Amniotic epithelial cell (primary cell): ENCODE data around the gene MINAR1.
A peak's percentile ranks its signal among the peaks of the same experiment; 100 is the strongest.

ENCODE experiments used
- DNase-seq: peaks from one replicate; pipeline ENCODE4 v3.0.0-alpha.2; 2010; ENCODE audit warnings: low read depth

The MINAR1 gene

GRCh38 chr15:79463781-79464270, 31.7 kb downstream of the MINAR1 start:
- DNase-seq = no peak

GRCh38 chr15:79466488-79466887, 34.4 kb downstream of the MINAR1 start:
- no peak for DNase-seq

GRCh38 chr15:79467865-79468586, 35.9 kb downstream of the MINAR1 start:
- DNase-seq = peak; percentile 12

- peak; percentile 18 for DNase-seq
Observed at GRCh38 chr15:79472446-79472845, 40.3 kb downstream of the MINAR1 start.

GRCh38 chr15:79474252-79474651, 42.1 kb downstream of the MINAR1 start:
- peak; percentile 78 for DNase-seq

- DNase-seq = peak; percentile 35
Observed at GRCh38 chr15:79475306-79475705, 43.2 kb downstream of the MINAR1 start.

- DNase-seq = no peak
Observed at GRCh38 chr15:79478108-79478507, 46.0 kb downstream of the MINAR1 start.

GRCh38 chr15:79479616-79480015, 47.5 kb downstream of the MINAR1 start:
- DNase-seq = no peak

GRCh38 chr15:79481793-79482192, 49.7 kb downstream of the MINAR1 start:
- no peak for DNase-seq
